Testis (tissue), 3 donors: ENCODE measurements around the gene OR1L8. TPM values are rescaled to one million over a fixed set of nuclear protein-coding genes. Genes with fewer than 3 reads are reported as not detected.

Experiments used
- DNase-seq: peaks from one replicate; pipeline ENCODE4 v3.0.0-alpha.2; 2019
- H3K27ac ChIP-seq, 2 donors: fragments of 200-600 bp; sonication (generic); one replicate each; pipeline ENCODE4 v1.5.1; 2019
- H3K27me3 ChIP-seq: fragments of 200-600 bp; sonication (generic); one replicate; pipeline ENCODE4 v1.5.1; 2019
- H3K36me3 ChIP-seq: fragments of 200-600 bp; sonication (generic); one replicate; pipeline ENCODE4 v1.5.1; 2017; ENCODE audit warnings: low read depth; ENCODE audit errors: missing control alignments
- H3K4me1 ChIP-seq: fragments of 200-600 bp; sonication (generic); one replicate; pipeline ENCODE4 v1.5.1; 2019
- H3K4me3 ChIP-seq, 2 donors: fragments of 200-600 bp; sonication (generic); one replicate each; pipeline ENCODE4 v1.5.1; 2017 to 2019
- H3K9me3 ChIP-seq: fragments of 200-600 bp; sonication (generic); one replicate; pipeline ENCODE4 v1.5.1; 2017
- POLR2A ChIP-seq: fragments of 450-650 bp; IDR thresholded peaks from one replicate; pipeline ENCODE4 v1.6.1; 2017; ENCODE audit warnings: antibody characterized with exemption, mild to moderate bottlenecking, moderate library complexity
- WGBS, 2 donors: methylation state at CpG; one replicate each; pipeline ENCODE4 v1.1.5; 2018; 5-methylcytosine and 5-hydroxymethylcytosine counted together
- intact Hi-C: fragments of 100-400 bp; cut with DNase I; formaldehyde crosslinking; loops from one replicate; pipeline ENCODE4 v1.15.1; 2023; ENCODE audit warnings: low total_unique reads
- polyA plus RNA-seq: library from polyadenylated mRNA; stranded (reverse); fragments of 350-450 nt; fragmentation: Illumina TruSeq; extraction: RNeasy Lipid Tissue Mini Kit (QIAGEN cat#74804); gene quantifications from one replicate; pipeline ENCODE4 v1.2.3, GENCODE V29; 2014; ENCODE audit warnings: low read depth, low replicate concordance; ENCODE audit not compliant: insufficient read depth
- total RNA-seq, 2 donors: library from RNA; depleted of rRNA; stranded (reverse); fragments of >200 nt; gene quantifications; one replicate each; pipeline ENCODE4 v1.2.3, GENCODE V29; 2016
- TF ChIP-seq, protein P1 (sequence below), 3 experiments: fragments of 450-650 bp in 2 of 3; fragments of 200-600 bp in 1 of 3; sonication (generic) in 1 of 3; IDR thresholded peaks; one replicate each; pipeline ENCODE4 v1.5.1; 2016 to 2019; ENCODE audit warnings: antibody characterized with exemption in 3 of 3, mild to moderate bottlenecking in 2 of 3, moderate library complexity in 1 of 3

The OR1L8 gene
- total and polyA plus RNA-seq, 3 donors from 2014 or later: 0.31 to 0.36 TPM; not detected in 1

DNA sequence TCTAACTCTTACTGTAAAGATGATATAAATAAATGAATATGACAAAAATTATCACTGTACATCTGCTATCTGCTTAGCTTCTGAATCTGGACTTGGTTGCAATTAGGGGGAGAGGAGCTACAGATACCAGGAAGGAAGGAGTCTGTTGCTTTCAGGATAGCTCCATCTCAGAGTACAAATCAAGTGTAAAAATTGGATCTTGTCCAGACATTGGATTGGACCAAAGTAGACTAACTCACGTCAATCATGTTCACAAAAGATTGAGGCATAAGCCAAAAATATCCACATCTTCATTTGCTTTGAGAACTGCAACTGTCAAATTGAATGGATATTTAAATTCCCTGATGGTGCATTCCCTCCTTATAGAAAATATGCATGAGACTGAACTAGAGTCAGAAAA lies 22.5 kb upstream of the OR1L8 start:
- Histone ChIP-seq H3K27ac (no peak overlapping the region), H3K4me1 (no peaks in the 10 kb centered on the region), H3K27me3 (no peaks in the 10 kb centered on the region), H3K4me3 (no peak overlapping the region), H3K36me3 (no peaks in the 10 kb centered on the region), H3K9me3 (no peaks in the 10 kb centered on the region)
- no peak for TF ChIP-seq POLR2A
- TF ChIP-seq, protein P1, sequence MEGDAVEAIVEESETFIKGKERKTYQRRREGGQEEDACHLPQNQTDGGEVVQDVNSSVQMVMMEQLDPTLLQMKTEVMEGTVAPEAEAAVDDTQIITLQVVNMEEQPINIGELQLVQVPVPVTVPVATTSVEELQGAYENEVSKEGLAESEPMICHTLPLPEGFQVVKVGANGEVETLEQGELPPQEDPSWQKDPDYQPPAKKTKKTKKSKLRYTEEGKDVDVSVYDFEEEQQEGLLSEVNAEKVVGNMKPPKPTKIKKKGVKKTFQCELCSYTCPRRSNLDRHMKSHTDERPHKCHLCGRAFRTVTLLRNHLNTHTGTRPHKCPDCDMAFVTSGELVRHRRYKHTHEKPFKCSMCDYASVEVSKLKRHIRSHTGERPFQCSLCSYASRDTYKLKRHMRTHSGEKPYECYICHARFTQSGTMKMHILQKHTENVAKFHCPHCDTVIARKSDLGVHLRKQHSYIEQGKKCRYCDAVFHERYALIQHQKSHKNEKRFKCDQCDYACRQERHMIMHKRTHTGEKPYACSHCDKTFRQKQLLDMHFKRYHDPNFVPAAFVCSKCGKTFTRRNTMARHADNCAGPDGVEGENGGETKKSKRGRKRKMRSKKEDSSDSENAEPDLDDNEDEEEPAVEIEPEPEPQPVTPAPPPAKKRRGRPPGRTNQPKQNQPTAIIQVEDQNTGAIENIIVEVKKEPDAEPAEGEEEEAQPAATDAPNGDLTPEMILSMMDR (IDR thresholded peaks at IDR 0.05): no peak
- no peak for DNase-seq
- WGBS, 2 donors: 50 to 63% methylated on average over 1 of the region's 1 CpG
- intact Hi-C loops: no loop called here

DNA sequence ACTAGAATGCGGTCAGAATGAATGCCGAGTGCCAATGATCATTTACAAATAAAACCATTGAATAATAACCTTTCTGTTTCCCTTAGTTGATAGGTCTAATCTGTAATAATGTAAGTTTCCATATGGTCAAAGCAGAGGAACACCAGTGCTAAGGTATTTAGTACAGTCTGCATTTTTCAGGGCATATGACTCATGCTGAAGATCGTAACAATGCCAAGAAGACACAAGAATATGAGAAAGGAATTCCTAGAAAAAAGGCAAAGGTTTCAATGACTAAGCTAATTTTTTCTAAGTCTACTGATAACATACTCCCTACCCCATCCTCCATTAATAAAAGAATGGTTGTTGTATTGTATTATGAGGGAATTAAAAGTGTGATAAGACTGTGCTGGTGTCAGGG lies 2.8 kb downstream of the OR1L8 start:
- Histone ChIP-seq H3K27me3 (no peaks in the 10 kb centered on the region), H3K27ac (no peak overlapping the region), H3K4me1 (no peaks in the 10 kb centered on the region), H3K9me3 (no peaks in the 10 kb centered on the region), H3K4me3 (no peak overlapping the region), H3K36me3 (no peaks in the 10 kb centered on the region)
- TF ChIP-seq POLR2A: no peak
- intact Hi-C loops: no loop called here
- 83 to 87% methylated on average over 3 of the region's 3 CpGs for WGBS, 2 donors
- DNase-seq: no peak

DNA sequence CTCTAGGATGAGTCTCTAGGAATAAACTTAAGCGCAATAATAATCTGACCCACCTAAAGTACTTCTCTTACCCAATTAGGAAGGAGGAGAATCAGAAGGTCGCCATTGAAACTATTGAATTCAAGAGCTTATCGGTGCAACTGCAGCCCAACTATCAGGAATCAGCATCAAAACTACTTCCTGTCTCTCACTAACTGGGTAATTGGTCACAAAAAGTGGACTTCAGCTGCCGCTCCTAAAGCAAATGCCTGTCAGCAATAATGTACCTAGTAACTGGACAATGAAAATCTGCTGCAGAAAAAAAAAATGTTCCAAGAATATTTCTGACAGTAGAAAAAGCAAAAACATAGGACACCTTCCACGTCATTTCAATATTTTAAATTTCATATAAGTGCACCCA lies 3.3 kb downstream of the OR1L8 start:
- 77 to 81% methylated on average over 5 of the region's 5 CpGs for WGBS, 2 donors
- Histone ChIP-seq H3K9me3 (no peaks in the 10 kb centered on the region), H3K4me3 (no peak overlapping the region), H3K27me3 (no peaks in the 10 kb centered on the region), H3K27ac (no peak overlapping the region), H3K4me1 (no peaks in the 10 kb centered on the region), H3K36me3 (no peaks in the 10 kb centered on the region)
- TF ChIP-seq POLR2A: no peak
- TF ChIP-seq, protein P1 (IDR thresholded peaks at IDR 0.05): no peak
- intact Hi-C loops: no loop called here
- no peak for DNase-seq

DNA sequence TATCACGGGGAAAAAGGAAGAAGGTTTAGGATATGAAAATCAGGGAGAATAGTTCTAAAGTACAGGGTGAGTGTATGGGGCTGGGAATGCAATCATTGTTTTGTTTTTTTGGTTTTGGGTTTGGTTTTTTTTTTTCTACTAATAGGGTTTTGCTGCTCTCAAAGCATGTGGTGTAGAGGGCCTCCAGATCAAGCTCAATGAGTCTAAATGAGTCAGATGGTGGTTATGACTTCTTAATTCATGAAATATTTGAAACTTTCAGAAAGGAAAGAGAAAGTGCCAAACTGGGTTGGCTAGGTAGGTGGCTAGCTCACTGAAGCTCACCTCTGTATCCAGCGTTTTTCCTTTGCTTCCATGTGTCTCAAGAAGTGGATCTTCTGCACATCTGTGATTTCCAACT lies 10.7 kb downstream of the OR1L8 start:
- no peaks in the 10 kb centered on the region for H3K27me3 ChIP-seq
- intact Hi-C loops: no loop called here
- no peak overlapping the region for H3K27ac ChIP-seq
- no peaks in the 10 kb centered on the region for H3K36me3 ChIP-seq
- no peak for DNase-seq
- no peaks in the 10 kb centered on the region for H3K4me1 ChIP-seq
- no peak overlapping the region for H3K4me3 ChIP-seq
- TF ChIP-seq, protein P1 (IDR thresholded peaks at IDR 0.05): no peak
- TF ChIP-seq POLR2A: no peak
- no peaks in the 10 kb centered on the region for H3K9me3 ChIP-seq
- WGBS, 2 donors: 73 to 77% methylated on average over 2 of the region's 2 CpGs

DNA sequence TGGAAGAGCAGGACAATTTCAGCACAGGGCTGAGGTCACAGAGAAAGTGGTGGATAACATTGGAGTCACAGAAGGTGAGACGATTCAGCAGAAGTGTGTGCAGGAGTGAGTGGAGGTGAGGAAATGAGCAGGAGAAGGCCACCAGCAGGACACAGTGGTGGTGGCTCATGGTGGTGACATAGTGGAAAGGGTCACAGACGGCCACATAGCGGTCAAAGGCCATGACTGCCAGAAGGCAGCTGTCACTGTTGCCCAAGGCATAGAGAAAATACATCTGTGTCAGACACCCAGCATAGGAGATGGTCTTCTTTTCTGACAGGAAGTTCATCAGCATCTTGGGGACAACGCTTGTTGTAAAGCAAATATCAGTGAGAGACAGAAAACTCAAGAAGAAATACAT lies 15.3 kb downstream of the OR1L8 start:
- Histone ChIP-seq H3K36me3 (no peaks in the 10 kb centered on the region), H3K4me3 (no peak overlapping the region), H3K4me1 (no peaks in the 10 kb centered on the region), H3K27me3 (no peaks in the 10 kb centered on the region), H3K27ac (no peak overlapping the region), H3K9me3 (no peaks in the 10 kb centered on the region)
- DNase-seq: no peak
- no peak for TF ChIP-seq POLR2A
- TF ChIP-seq, protein P1 (IDR thresholded peaks at IDR 0.05): no peak
- 88 to 91% methylated on average over 4 of the region's 4 CpGs for WGBS, 2 donors
- intact Hi-C loops: no loop called here
